Skeletal muscle tissue (tissue), 4 donors: ENCODE data around the gene TMEM132C. TPM values are rescaled to one million over a fixed set of nuclear protein-coding genes. Genes with fewer than 3 reads are reported as not detected.

Source experiments
- H3K27ac ChIP-seq: one replicate; pipeline ENCODE4 v1.7.0; 2013; ENCODE audit warnings: mild to moderate bottlenecking, low read depth, low read length, inconsistent platforms
- H3K27me3 ChIP-seq, 3 donors: one replicate each; pipeline ENCODE4 v1.7.0; 2013; ENCODE audit warnings: low read length in 3 of 3; ENCODE audit not compliant: control insufficient read depth in 3 of 3, insufficient read depth in 3 of 3
- H3K36me3 ChIP-seq, 3 donors: one replicate each; pipeline ENCODE4 v1.7.0; 2013; ENCODE audit warnings: low read length in 3 of 3; ENCODE audit not compliant: control insufficient read depth in 3 of 3, insufficient read depth in 3 of 3
- H3K4me1 ChIP-seq, 3 donors: one replicate each; pipeline ENCODE4 v1.7.0; 2013; ENCODE audit warnings: low read length in 3 of 3, mild to moderate bottlenecking in 3 of 3; ENCODE audit not compliant: control insufficient read depth in 3 of 3, insufficient read depth in 3 of 3
- H3K4me3 ChIP-seq, 3 donors: one replicate each; pipeline ENCODE4 v1.7.0; 2013; ENCODE audit warnings: low read length in 3 of 3
- H3K9ac ChIP-seq, 3 donors: one replicate each; pipeline ENCODE4 v1.7.0; 2013; ENCODE audit warnings: low read length in 3 of 3, mild to moderate bottlenecking in 3 of 3, moderate library complexity in 2 of 3, low read depth in 1 of 3
- H3K9me3 ChIP-seq, 3 donors: one replicate each; pipeline ENCODE4 v1.7.0; 2013; ENCODE audit warnings: low read length in 3 of 3; ENCODE audit not compliant: control insufficient read depth in 3 of 3
- total RNA-seq: library from RNA; depleted of rRNA; stranded (reverse); fragments of >200 nt; gene quantifications from one replicate; pipeline ENCODE4 v1.2.3, GENCODE V29; 2014
- donor health status: Osteomylitis.

Gene TMEM132C
- total RNA-seq, 1 donor from 2014 or later: 3.7 TPM

DNA sequence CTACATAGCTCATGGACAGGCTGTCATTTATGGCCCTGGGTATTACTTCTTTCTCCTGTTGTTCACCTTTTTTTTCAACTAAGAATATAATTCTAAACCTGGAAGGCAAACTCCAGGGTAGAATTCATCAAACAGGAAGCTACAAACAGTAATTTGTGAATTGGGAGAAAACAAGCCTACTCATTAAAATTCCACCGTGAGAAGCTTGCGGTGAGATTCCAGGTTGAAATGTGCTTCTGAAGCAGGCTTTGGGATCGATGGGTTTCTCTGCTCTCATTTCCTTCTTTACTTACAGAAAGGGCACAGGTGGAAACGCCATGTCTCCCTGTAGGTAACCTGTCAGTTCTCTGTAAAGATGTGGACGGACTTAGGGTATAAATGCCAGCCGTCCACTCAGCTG, 257.5 kb downstream of the TMEM132C start:
- no peaks in the 10 kb centered on the region for H3K9me3 ChIP-seq
- no peaks in the 10 kb centered on the region for H3K27me3 ChIP-seq
- H3K27ac ChIP-seq: no peak overlapping the region
- no peaks in the 10 kb centered on the region for H3K36me3 ChIP-seq
- no peak overlapping the region for H3K9ac ChIP-seq
- H3K4me3 ChIP-seq: no peak overlapping the region
- no peaks in the 10 kb centered on the region for H3K4me1 ChIP-seq

- no peaks in the 10 kb centered on the region for H3K36me3 ChIP-seq
- H3K4me3 ChIP-seq: no peak overlapping the region
- H3K9me3 ChIP-seq: peaks cover 0 to 2% (median 0%) of the 10 kb centered on the region in 3 donors
- H3K27me3 ChIP-seq: peaks cover 0 to 3% (median 0%) of the 10 kb centered on the region in 3 donors
- H3K9ac ChIP-seq: no peak overlapping the region
- H3K27ac ChIP-seq: no peak overlapping the region
- no peaks in the 10 kb centered on the region for H3K4me1 ChIP-seq
Observed at GRCh38 chr12:128531170-128531569, 264.2 kb downstream of the TMEM132C start.

DNA sequence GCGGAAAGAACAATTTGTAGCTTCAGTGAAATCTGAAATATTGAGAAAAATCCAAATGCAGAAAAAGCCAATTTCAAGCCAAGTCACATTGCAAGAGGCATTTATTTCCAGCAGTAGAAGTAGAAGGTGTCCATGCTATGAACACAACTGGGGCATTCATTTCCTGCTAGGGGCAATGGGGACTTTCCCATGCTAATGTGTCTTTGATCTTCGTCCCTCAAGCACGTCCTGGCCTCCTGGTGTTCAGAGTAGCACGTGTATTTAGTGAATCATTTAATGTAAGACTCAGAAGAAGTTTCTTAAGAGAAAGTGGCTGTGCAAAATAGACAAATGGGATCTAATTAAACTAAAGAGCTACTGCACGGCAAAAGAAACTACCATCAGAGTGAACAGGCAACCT, 267.9 kb downstream of the TMEM132C start:
- Histone ChIP-seq H3K27me3 (peaks cover 0 to 3% (median 0%) of the 10 kb centered on the region in 3 donors), H3K27ac (no peak overlapping the region), H3K9me3 (peaks cover 0 to 2% (median 0%) of the 10 kb centered on the region in 3 donors), H3K36me3 (no peaks in the 10 kb centered on the region), H3K4me3 (no peak overlapping the region), H3K9ac (no peak overlapping the region), H3K4me1 (no peaks in the 10 kb centered on the region)

DNA sequence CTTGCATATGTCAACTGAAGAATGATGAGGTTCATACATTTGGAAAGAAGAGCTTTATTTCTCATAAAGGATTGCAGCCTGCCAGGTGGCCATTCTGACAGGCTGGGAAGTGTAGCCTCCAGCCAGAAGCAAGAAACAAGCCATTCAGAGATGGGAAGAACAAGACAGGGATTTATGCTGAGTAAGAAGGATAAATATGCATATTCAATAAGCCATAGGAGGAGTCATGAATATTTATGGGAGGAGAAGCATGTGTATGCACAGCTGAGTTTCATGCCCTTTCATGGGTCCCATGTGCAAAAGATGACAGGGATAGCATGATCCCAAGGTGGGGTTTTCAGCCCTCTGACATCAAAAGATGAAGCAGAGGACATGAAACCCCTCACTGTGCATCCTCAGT, 269.8 kb downstream of the TMEM132C start:
- Histone ChIP-seq H3K9ac (no peak overlapping the region), H3K27ac (no peak overlapping the region), H3K27me3 (peaks cover 0 to 3% (median 0%) of the 10 kb centered on the region in 3 donors)

GRCh38 chr12:128537668-128538067, 270.7 kb downstream of the TMEM132C start:
- H3K36me3 ChIP-seq: no peaks in the 10 kb centered on the region

More for the DNA sequence above, 269.8 kb downstream of the TMEM132C start:
- no peak overlapping the region for H3K4me3 ChIP-seq
- no peaks in the 10 kb centered on the region for H3K4me1 ChIP-seq
- H3K36me3 ChIP-seq: no peaks in the 10 kb centered on the region
- peaks cover 0 to 2% (median 0%) of the 10 kb centered on the region in 3 donors for H3K9me3 ChIP-seq

GRCh38 chr12:128542844-128543243, 275.9 kb downstream of the TMEM132C start:
- H3K36me3 ChIP-seq: no peaks in the 10 kb centered on the region
- H3K9me3 ChIP-seq: peaks cover 0 to 2% (median 0%) of the 10 kb centered on the region in 3 donors
- no peaks in the 10 kb centered on the region for H3K4me1 ChIP-seq
- no peak overlapping the region for H3K4me3 ChIP-seq
- no peaks in the 10 kb centered on the region for H3K27me3 ChIP-seq
- no peak overlapping the region for H3K9ac ChIP-seq
- no peak overlapping the region for H3K27ac ChIP-seq

More at GRCh38 chr12:128537668-128538067, 270.7 kb downstream of the TMEM132C start:
- Histone ChIP-seq H3K27me3 (peaks cover 0 to 3% (median 0%) of the 10 kb centered on the region in 3 donors), H3K9me3 (peaks cover 0 to 2% (median 0%) of the 10 kb centered on the region in 3 donors), H3K4me1 (no peaks in the 10 kb centered on the region), H3K9ac (no peak overlapping the region), H3K4me3 (no peak overlapping the region), H3K27ac (no peak overlapping the region)

DNA sequence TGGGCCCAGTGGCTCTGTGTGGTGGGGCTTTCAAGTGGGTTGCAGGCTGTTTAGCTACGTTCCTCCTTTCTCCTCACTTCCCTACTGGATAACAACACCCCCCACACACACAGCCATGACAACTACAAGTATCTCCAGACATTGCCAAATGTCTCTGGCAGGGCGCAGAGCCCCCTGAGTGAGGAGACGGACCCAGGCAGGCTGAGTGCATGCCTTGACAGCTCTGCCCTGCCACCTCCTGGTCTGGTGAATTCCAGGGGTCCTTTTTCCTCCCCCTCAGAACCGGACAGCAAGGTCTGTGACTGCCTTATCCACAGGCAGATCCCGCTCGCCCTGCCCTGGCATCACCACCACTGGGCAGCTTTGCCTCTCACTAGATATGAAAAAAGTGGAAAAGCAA, 276.5 kb downstream of the TMEM132C start:
- Histone ChIP-seq H3K27me3 (peaks cover 0 to 2% (median 0%) of the 10 kb centered on the region in 3 donors), H3K27ac (no peak overlapping the region), H3K9me3 (peaks cover 0 to 2% (median 0%) of the 10 kb centered on the region in 3 donors), H3K9ac (no peak overlapping the region), H3K4me1 (no peaks in the 10 kb centered on the region), H3K36me3 (no peaks in the 10 kb centered on the region), H3K4me3 (no peak overlapping the region)

GRCh38 chr12:128543971-128544370, 277.0 kb downstream of the TMEM132C start:
- Histone ChIP-seq H3K27ac (no peak overlapping the region), H3K36me3 (no peaks in the 10 kb centered on the region), H3K9ac (no peak overlapping the region), H3K9me3 (peaks cover 0 to 2% (median 0%) of the 10 kb centered on the region in 3 donors), H3K4me3 (no peak overlapping the region), H3K27me3 (peaks cover 0 to 4% (median 0%) of the 10 kb centered on the region in 3 donors), H3K4me1 (no peaks in the 10 kb centered on the region)

DNA sequence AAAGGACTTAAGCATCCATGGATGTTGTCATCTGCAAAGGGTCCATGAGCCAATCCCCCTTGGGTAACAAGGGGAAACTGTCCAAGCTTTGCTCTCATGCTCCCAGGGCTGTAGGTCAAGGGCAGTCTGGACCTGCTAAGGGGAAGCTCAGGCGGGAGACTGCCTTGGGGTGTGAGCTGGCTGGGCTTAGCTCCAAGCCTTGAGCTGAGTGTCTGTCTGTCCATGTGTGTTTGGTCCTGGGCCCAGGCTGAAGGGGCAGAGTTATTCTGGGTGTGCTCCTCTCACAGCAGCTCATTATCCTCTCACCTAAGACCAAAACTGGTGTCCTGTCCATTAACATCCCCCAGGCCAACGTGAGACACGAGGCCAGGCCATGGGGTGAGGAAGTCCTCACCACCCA, 282.0 kb downstream of the TMEM132C start:
- Histone ChIP-seq H3K9ac (no peak overlapping the region), H3K9me3 (peaks cover 0 to 2% (median 0%) of the 10 kb centered on the region in 3 donors), H3K36me3 (no peaks in the 10 kb centered on the region), H3K4me1 (no peaks in the 10 kb centered on the region), H3K27me3 (peaks cover 3 to 18% (median 7%) of the 10 kb centered on the region in 3 donors), H3K4me3 (no peak overlapping the region), H3K27ac (no peak overlapping the region)

DNA sequence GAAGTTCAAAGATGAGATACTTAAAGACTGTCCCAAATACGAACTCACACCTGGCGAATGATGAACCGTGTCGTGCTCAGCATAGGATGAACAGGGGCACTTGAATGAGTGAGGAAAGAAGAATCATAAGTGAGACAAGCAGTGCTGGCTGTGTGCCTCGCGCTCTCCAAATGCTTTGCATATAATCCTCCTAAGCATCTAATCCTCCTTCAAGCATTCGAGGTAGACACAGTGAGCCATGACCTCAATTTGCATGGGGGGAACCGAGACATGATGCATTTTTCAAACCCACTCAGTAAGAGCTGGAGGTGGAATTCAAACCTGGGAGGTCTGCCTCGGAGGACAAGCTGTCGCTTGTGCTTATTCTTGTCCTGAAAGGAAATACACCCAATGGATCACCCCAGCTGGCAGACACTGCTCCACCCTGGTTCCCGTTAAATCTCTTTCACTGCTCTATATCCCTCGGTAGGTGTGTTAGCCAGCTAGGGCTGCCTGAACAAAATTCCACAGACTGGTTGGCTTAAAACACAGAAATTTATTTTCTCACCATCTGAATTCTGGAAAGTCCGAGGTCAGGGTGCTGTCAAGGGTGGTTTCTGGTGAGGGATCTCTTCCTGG, 282.7 kb downstream of the TMEM132C start:
- no peak overlapping the region for H3K27ac ChIP-seq
- no peak overlapping the region for H3K4me3 ChIP-seq

More for the DNA sequence above, 282.7 kb downstream of the TMEM132C start:
- H3K36me3 ChIP-seq: no peaks in the 10 kb centered on the region
- no peak overlapping the region for H3K9ac ChIP-seq
- H3K4me1 ChIP-seq: no peaks in the 10 kb centered on the region
- H3K27me3 ChIP-seq: peaks cover 3 to 18% (median 7%) of the 10 kb centered on the region in 3 donors
- H3K9me3 ChIP-seq: peaks cover 0 to 2% (median 0%) of the 10 kb centered on the region in 3 donors
